WTC11 (cell line): Measurements from ENCODE around the gene DTNB. TPM values are rescaled to one million over a fixed set of nuclear protein-coding genes. Genes with fewer than 3 reads are reported as not detected.
"Not testable (repeated sequence)": the region's sequence is repeated elsewhere in the genome, so short reads cannot be mapped to it uniquely, and the experiment has no call there.

ENCODE experiments used
- ATAC-seq: fragments of 200-7000 bp; cut with Tn5 transposase; 2 replicates; pipeline ENCODE4 v1.10.0; 2021; ENCODE audit warnings: mild to moderate bottlenecking, moderate library complexity
- CTCF ChIA-PET: fragments of 300-600 bp; sonication (Branson Sonifier 250); formaldehyde crosslinking; loops from one replicate; lab custom pipeline; 2021; ENCODE audit warnings: antibody characterized with exemption; lab: Charles Lee
- POLR2A ChIA-PET: fragments of 350-600 bp; sonication (Branson Sonifier 250); formaldehyde crosslinking; loops from one replicate; lab custom pipeline; 2021; ENCODE audit warnings: antibody characterized with exemption; lab: Charles Lee
- DNase-seq: peaks from one replicate; pipeline ENCODE4 v3.0.0; 2021; ENCODE audit warnings: low spot score
- H3K27ac Mint-ChIP-seq: 2 replicates; pipeline ENCODE4 v1.8.0; 2021; ENCODE audit warnings: mixed read lengths
- H3K27me3 Mint-ChIP-seq: 2 replicates; pipeline ENCODE4 v1.8.0; 2021; ENCODE audit warnings: low read depth, mild to moderate bottlenecking, moderate library complexity, mixed read lengths
- H3K36me3 Mint-ChIP-seq: 2 replicates; pipeline ENCODE4 v1.8.0; 2021; ENCODE audit warnings: mixed read lengths
- H3K4me1 Mint-ChIP-seq: 2 replicates; pipeline ENCODE4 v1.8.0; 2022; ENCODE audit warnings: mixed read lengths
- H3K4me3 Mint-ChIP-seq: 2 replicates; pipeline ENCODE4 v1.8.0; 2021; ENCODE audit warnings: mild to moderate bottlenecking, moderate library complexity, mixed read lengths
- H3K9me3 Mint-ChIP-seq: 2 replicates; pipeline ENCODE4 v1.8.0; 2021; ENCODE audit warnings: mixed read lengths
- OVOL2 ChIP-seq: fragments of 250-450 bp; sonication (Bioruptor Pico); IDR thresholded peaks from 2 replicates; pipeline ENCODE4 v1.9.0; 2021; ENCODE audit warnings: mild to moderate bottlenecking, borderline replicate concordance
- ZNF121 ChIP-seq: sonication (generic); formaldehyde crosslinking; IDR thresholded peaks from 2 replicates; pipeline ENCODE4 v1.8.0; 2023; ENCODE audit warnings: missing genetic modification reagents
- ZNF263 ChIP-seq: sonication (generic); formaldehyde crosslinking; IDR thresholded peaks from 2 replicates; pipeline ENCODE4 v1.8.1; 2022; ENCODE audit warnings: low read depth, mild to moderate bottlenecking, moderate library complexity, missing genetic modification reagents
- total RNA-seq: library from RNA; stranded (reverse); gene quantifications from 3 replicates; pipeline ENCODE4 v1.2.3, GENCODE V29; 2021
- TF ChIP-seq, protein P1 (sequence below): sonication (generic); formaldehyde crosslinking; IDR thresholded peaks from 2 replicates; pipeline ENCODE4 v1.8.0; 2022; ENCODE audit warnings: mild to moderate bottlenecking, missing genetic modification reagents
- TF ChIP-seq, protein P2 (sequence below): sonication (generic); formaldehyde crosslinking; IDR thresholded peaks from 2 replicates; pipeline ENCODE4 v1.8.1; 2023; ENCODE audit warnings: mild to moderate bottlenecking, missing genetic modification reagents, moderate library complexity
- TF ChIP-seq, protein P3 (sequence below): sonication (generic); formaldehyde crosslinking; IDR thresholded peaks from 2 replicates; pipeline ENCODE4 v1.8.0; 2022; ENCODE audit warnings: mild to moderate bottlenecking, missing genetic modification reagents
- TF ChIP-seq, protein P4 (sequence below): sonication (generic); formaldehyde crosslinking; IDR thresholded peaks from 2 replicates; pipeline ENCODE4 v1.8.0; 2023; ENCODE audit warnings: missing genetic modification reagents
- TF ChIP-seq, protein P5 (sequence below): sonication (generic); formaldehyde crosslinking; IDR thresholded peaks from 2 replicates; pipeline ENCODE4 v1.8.1; 2023; ENCODE audit warnings: mild to moderate bottlenecking, missing genetic modification reagents, borderline replicate concordance
- TF ChIP-seq, protein P6 (sequence below): sonication (generic); formaldehyde crosslinking; IDR thresholded peaks from 2 replicates; pipeline ENCODE4 v1.8.1; 2023; ENCODE audit warnings: mild to moderate bottlenecking, missing genetic modification reagents
- TF ChIP-seq, protein P7 (sequence below): sonication (generic); formaldehyde crosslinking; IDR thresholded peaks from 2 replicates; pipeline ENCODE4 v1.8.0; 2022; ENCODE audit warnings: mild to moderate bottlenecking, missing genetic modification reagents

DTNB gene
- total RNA-seq, 1 experiment from 2014 or later = 39.9 TPM

DNA sequence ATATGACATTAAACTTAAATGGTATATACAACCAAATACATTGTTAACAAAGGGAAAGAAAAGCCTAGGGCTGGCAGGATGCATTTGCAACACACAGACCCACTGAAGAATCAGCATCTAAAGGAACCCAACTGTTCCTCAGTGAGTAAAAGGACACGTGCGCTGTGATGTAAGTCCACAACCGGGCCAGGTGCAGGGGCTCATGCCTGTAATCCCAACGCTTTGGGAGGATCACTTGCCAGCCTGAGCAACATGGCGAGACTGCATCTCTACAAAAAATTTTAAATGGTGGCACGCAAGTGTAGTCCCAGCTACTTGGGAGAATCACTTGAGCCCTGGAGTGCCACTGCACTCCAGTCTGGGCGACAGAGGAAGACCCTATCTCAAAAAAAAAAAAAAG is 3.9 kb downstream of the DTNB start:
- Mint-ChIP-seq H3K36me3 (no peaks in the 10 kb centered on the region), H3K4me3 (peak overlapping the region; percentile 52), H3K27ac (peak overlapping the region; percentile 97), H3K4me1 (peaks cover 51% of the 10 kb centered on the region), H3K27me3 (peaks cover 8% of the 10 kb centered on the region), H3K9me3 (no peaks in the 10 kb centered on the region)
- CTCF ChIA-PET = no interaction called here
- peak; percentile 31 for DNase-seq
- peak; percentile 13 for ATAC-seq
- POLR2A ChIA-PET = no interaction called here
- TF ChIP-seq, protein P1, sequence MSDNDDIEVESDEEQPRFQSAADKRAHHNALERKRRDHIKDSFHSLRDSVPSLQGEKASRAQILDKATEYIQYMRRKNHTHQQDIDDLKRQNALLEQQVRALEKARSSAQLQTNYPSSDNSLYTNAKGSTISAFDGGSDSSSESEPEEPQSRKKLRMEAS (CRISPR knock-in tag) = peak; percentile 70; the same call in 1 of the 2 replicates
- TF ChIP-seq, protein P2, sequence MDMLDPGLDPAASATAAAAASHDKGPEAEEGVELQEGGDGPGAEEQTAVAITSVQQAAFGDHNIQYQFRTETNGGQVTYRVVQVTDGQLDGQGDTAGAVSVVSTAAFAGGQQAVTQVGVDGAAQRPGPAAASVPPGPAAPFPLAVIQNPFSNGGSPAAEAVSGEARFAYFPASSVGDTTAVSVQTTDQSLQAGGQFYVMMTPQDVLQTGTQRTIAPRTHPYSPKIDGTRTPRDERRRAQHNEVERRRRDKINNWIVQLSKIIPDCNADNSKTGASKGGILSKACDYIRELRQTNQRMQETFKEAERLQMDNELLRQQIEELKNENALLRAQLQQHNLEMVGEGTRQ (CRISPR knock-in tag) = peak; percentile 79
- TF ChIP-seq, protein P3, sequence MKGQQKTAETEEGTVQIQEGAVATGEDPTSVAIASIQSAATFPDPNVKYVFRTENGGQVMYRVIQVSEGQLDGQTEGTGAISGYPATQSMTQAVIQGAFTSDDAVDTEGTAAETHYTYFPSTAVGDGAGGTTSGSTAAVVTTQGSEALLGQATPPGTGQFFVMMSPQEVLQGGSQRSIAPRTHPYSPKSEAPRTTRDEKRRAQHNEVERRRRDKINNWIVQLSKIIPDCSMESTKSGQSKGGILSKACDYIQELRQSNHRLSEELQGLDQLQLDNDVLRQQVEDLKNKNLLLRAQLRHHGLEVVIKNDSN (CRISPR knock-in tag) = peak; percentile 78; the same call in 1 of the 2 replicates
- TF ChIP-seq, protein P4, sequence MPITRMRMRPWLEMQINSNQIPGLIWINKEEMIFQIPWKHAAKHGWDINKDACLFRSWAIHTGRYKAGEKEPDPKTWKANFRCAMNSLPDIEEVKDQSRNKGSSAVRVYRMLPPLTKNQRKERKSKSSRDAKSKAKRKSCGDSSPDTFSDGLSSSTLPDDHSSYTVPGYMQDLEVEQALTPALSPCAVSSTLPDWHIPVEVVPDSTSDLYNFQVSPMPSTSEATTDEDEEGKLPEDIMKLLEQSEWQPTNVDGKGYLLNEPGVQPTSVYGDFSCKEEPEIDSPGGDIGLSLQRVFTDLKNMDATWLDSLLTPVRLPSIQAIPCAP (CRISPR knock-in tag) = no peak
- TF ChIP-seq, protein P5, sequence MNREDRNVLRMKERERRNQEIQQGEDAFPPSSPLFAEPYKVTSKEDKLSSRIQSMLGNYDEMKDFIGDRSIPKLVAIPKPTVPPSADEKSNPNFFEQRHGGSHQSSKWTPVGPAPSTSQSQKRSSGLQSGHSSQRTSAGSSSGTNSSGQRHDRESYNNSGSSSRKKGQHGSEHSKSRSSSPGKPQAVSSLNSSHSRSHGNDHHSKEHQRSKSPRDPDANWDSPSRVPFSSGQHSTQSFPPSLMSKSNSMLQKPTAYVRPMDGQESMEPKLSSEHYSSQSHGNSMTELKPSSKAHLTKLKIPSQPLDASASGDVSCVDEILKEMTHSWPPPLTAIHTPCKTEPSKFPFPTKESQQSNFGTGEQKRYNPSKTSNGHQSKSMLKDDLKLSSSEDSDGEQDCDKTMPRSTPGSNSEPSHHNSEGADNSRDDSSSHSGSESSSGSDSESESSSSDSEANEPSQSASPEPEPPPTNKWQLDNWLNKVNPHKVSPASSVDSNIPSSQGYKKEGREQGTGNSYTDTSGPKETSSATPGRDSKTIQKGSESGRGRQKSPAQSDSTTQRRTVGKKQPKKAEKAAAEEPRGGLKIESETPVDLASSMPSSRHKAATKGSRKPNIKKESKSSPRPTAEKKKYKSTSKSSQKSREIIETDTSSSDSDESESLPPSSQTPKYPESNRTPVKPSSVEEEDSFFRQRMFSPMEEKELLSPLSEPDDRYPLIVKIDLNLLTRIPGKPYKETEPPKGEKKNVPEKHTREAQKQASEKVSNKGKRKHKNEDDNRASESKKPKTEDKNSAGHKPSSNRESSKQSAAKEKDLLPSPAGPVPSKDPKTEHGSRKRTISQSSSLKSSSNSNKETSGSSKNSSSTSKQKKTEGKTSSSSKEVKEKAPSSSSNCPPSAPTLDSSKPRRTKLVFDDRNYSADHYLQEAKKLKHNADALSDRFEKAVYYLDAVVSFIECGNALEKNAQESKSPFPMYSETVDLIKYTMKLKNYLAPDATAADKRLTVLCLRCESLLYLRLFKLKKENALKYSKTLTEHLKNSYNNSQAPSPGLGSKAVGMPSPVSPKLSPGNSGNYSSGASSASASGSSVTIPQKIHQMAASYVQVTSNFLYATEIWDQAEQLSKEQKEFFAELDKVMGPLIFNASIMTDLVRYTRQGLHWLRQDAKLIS = no peak
- TF ChIP-seq, protein P6, sequence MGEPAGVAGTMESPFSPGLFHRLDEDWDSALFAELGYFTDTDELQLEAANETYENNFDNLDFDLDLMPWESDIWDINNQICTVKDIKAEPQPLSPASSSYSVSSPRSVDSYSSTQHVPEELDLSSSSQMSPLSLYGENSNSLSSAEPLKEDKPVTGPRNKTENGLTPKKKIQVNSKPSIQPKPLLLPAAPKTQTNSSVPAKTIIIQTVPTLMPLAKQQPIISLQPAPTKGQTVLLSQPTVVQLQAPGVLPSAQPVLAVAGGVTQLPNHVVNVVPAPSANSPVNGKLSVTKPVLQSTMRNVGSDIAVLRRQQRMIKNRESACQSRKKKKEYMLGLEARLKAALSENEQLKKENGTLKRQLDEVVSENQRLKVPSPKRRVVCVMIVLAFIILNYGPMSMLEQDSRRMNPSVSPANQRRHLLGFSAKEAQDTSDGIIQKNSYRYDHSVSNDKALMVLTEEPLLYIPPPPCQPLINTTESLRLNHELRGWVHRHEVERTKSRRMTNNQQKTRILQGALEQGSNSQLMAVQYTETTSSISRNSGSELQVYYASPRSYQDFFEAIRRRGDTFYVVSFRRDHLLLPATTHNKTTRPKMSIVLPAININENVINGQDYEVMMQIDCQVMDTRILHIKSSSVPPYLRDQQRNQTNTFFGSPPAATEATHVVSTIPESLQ (CRISPR knock-in tag) = no peak
- TF ChIP-seq ZNF263 (CRISPR knock-in tag) (no peak), ZNF121 (CRISPR knock-in tag) (peak; percentile 57)
- TF ChIP-seq, protein P7, sequence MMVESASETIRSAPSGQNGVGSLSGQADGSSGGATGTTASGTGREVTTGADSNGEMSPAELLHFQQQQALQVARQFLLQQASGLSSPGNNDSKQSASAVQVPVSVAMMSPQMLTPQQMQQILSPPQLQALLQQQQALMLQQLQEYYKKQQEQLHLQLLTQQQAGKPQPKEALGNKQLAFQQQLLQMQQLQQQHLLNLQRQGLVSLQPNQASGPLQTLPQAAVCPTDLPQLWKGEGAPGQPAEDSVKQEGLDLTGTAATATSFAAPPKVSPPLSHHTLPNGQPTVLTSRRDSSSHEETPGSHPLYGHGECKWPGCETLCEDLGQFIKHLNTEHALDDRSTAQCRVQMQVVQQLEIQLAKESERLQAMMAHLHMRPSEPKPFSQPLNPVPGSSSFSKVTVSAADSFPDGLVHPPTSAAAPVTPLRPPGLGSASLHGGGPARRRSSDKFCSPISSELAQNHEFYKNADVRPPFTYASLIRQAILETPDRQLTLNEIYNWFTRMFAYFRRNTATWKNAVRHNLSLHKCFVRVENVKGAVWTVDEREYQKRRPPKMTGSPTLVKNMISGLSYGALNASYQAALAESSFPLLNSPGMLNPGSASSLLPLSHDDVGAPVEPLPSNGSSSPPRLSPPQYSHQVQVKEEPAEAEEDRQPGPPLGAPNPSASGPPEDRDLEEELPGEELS (CRISPR knock-in tag) = no peak

DNA sequence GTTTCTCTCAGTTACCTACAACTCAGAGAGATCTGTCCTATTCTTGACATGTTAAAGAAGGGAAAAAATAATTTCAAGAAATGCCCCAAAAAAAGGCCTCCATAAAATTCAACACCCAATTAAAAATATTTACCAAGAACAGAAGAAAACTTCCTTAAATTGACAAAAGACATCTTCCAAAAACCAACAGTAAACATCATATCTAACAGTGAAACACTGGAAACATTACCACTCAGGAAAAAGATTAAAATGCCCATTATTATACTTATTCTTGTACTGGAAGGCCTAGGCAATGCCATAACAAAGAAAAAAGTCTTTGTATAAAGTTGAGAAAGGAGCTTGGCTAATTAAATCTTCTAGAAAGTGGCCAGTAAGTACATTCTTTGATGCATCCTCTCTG is 7.2 kb downstream of the DTNB start:
- no peak overlapping the region for H3K4me3 Mint-ChIP-seq
- H3K27ac Mint-ChIP-seq = no peak overlapping the region
- TF ChIP-seq OVOL2 = no peak
- H3K4me1 Mint-ChIP-seq = peaks cover 41% of the 10 kb centered on the region
- POLR2A ChIA-PET = no interaction called here
- ATAC-seq (no peak), DNase-seq (no peak)
- CTCF ChIA-PET = interaction anchor here (0.7 to 4.7 kb wide), 5 partner anchors 25 to 332 kb away, joined by 3 to 90 read pairs (median 9); no protein-coding TSS in a partner anchor
- no peaks in the 10 kb centered on the region for H3K36me3 Mint-ChIP-seq
- no peaks in the 10 kb centered on the region for H3K9me3 Mint-ChIP-seq
- no peaks in the 10 kb centered on the region for H3K27me3 Mint-ChIP-seq

DNA sequence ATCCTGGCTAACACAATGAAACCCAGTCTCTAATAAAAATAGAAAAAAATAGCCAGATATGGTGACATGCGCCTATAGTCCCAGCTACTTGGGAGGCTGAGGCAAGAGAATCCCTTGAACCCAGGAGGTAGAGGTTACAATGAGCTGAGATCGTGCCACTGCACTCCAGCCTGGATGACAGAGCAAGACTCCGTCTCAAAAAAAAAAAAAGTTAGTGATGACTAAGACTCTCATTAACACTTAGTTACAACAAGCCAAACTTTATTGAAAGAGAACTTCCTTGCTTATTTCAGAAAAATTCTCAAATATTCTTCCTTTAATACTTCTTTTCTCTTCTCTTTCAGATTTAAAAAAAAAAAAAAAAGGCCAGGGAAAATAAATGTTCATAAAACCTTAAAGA is 7.9 kb downstream of the DTNB start:
- H3K36me3 Mint-ChIP-seq, H3K9me3 Mint-ChIP-seq, H3K4me3 Mint-ChIP-seq, ATAC-seq, H3K27ac Mint-ChIP-seq, H3K27me3 Mint-ChIP-seq, DNase-seq: not testable (repeated sequence)
- ChIA-PET POLR2A (interaction anchor here (0.6 to 1.2 kb wide), 4 partner anchors 8 to 351 kb away, joined by 3 to 4 read pairs (median 4); no protein-coding TSS in a partner anchor), CTCF (interaction anchor here (0.6 to 4.7 kb wide), 42 partner anchors 9 to 438 kb away, joined by 3 to 90 read pairs (median 4); partner anchors contain the start of gene ASXL2)
- H3K4me1 Mint-ChIP-seq = peaks cover 36% of the 10 kb centered on the region
